ENCODE results near the gene MIOX. TPM values are rescaled to one million over a fixed set of nuclear protein-coding genes. Genes with fewer than 3 reads are reported as not detected.

The MIOX gene
- polyA plus RNA-seq, 1 donor from 2014 or later: not detected

DNA sequence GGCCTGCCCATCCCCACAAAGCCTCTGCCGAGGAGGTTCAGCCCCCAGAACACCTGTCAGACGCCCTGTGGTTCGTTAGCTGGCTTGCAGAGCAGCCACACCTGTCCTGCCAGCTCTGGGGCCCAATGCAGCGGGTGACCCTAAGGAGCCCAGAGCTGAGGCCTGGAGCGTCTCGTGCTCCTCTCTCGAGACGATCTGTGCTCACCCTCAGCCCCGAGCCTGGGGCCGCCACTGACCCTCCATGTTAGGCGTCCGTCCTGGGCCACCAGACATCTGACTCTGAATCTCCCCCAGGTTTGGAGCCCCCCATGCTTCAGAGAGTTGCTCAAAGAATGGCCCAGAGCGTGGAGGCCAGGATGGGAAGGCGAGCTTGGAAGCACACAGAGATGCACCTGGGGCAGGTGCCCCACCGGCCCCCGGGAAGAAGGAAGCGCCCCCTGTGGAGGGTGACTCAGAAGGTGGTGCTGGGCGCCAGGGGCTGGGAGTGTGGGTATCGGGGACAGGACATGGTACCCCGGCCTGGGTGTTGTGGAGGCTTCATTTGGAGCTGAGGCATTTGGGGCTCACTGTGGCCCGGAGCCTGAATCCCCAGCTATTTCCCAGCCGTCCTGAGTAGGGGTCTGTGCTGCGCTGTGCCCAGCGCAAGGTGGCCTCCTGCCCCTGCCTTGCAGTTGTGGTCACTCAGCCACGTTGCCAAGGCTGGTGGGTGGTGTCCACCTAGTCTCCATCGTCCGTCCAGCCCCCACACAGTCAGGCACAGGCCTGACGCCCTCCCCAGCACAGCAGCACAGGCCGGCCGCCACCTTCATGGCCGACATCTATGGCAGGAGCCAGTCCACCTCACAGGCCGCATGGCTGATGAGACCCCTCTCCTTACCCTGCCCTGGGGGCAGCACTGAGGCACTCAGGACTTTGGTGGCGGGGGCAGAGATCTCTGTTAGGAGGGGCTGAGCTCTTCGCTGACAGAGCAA lies 48.1 kb upstream of the MIOX start:
- H3K27me3 ChIP-seq (ENCODE audit: insufficient read depth, low read depth, low read length): no peaks in the 10 kb centered on the region
- H3K36me3 ChIP-seq (ENCODE audit: insufficient read depth, low read length): no peaks in the 10 kb centered on the region
- H3K27ac ChIP-seq (ENCODE audit: low read length): no peak overlapping the region

More for the DNA sequence above, 48.1 kb upstream of the MIOX start:
- H3K4me2 ChIP-seq (ENCODE audit: low read length): no peak overlapping the region
- TF ChIP-seq REST (IDR thresholded peaks at IDR 0.05; ENCODE audit: borderline replicate concordance): no peak
- no peak for TF ChIP-seq TAF1 (IDR thresholded peaks at IDR 0.05; ENCODE audit: low read depth)
- TF ChIP-seq MXI1 (conservative IDR thresholded peaks at IDR 0.05; ENCODE audit: poor library complexity, severe bottlenecking): no peak
- TF ChIP-seq RAD21 (conservative IDR thresholded peaks at IDR 0.05): no peak
- no peak for TF ChIP-seq POLR2AphosphoS5 (IDR thresholded peaks at IDR 0.05)
- TF ChIP-seq SMC3 (conservative IDR thresholded peaks at IDR 0.05; ENCODE audit: poor library complexity): no peak
- TF ChIP-seq EZH2 (IDR thresholded peaks at IDR 0.05; ENCODE audit: borderline replicate concordance, insufficient read depth, low read length, poor library complexity, severe bottlenecking): no peak
- TF ChIP-seq EP300 (conservative IDR thresholded peaks at IDR 0.05; ENCODE audit: poor library complexity, severe bottlenecking): no peak
- no peak for TF ChIP-seq CTCF (IDR thresholded peaks at IDR 0.05; ENCODE audit: poor library complexity, severe bottlenecking)
- H4K20me1 ChIP-seq (ENCODE audit: insufficient read depth): no peaks in the 10 kb centered on the region
- no peak overlapping the region for H3K9ac ChIP-seq (ENCODE audit: low read length)
- no peaks in the 10 kb centered on the region for H3F3A ChIP-seq (ENCODE audit: insufficient read depth, low read length, poor library complexity, severe bottlenecking)
- no peak overlapping the region for H2AFZ ChIP-seq (ENCODE audit: low read depth, low read length)
- no peaks in the 10 kb centered on the region for H3K79me2 ChIP-seq (replicated peaks; ENCODE audit: insufficient read depth, low read length)
- H3K4me3 ChIP-seq (ENCODE audit: low read length): no peak overlapping the region
- H3K9me3 ChIP-seq (ENCODE audit: low read length): no peaks in the 10 kb centered on the region
- H3K9me2 ChIP-seq (ENCODE audit: insufficient read depth, low read length): no peaks in the 10 kb centered on the region
